ENCODE data around the gene CCNL2. TPM values are rescaled to one million over a fixed set of nuclear protein-coding genes. Genes with fewer than 3 reads are reported as not detected.
A peak's percentile ranks its signal among the peaks of the same experiment; 100 is the strongest.

CCNL2 gene
- total RNA-seq, 1 donor from 2014 or later = 319 TPM

DNA sequence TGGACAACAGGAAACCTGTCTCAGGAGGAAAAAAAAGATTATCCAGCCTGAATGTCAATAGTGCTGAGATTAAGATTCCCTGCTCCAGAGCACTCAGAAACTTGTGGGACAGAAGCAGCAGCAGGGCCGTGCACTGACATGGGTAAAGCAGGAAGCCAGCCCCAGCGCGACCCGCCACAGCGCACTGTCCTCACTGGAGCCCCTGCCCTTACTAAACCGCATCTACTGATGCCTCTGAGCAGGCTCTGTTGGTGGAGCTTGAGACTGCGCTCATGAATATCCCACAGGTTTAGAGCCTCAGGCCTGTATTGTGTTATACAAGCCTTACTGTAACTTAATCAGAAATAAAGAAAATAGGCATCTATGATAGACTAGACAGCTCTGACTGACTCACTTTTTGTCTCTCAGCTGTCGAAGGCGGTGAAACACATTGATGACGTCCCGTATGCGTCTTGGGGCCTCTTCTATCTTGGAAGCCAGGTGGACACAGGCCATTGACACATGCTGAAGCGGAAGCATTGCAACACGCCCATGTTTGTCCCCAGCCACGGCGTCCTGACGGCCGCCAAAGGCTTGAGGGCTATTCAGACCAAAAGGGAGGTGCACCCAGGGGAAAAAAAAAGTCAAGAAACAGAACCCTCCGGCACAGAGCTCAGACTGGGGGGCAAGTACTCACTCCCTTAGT is 1.2 kb downstream of the CCNL2 start:
- intact Hi-C loops (cut with DNase I) = loop anchor here (2.0 kb wide), 1 partner anchor 23 kb away; the partner anchor contains the start of gene AURKAIP1
- TF ChIP-seq POLR2AphosphoS5 (IDR thresholded peaks at IDR 0.05; ENCODE audit: insufficient read depth in 1 of 2, low read depth in 1 of 2) = no peak
- TF ChIP-seq, protein P1, sequence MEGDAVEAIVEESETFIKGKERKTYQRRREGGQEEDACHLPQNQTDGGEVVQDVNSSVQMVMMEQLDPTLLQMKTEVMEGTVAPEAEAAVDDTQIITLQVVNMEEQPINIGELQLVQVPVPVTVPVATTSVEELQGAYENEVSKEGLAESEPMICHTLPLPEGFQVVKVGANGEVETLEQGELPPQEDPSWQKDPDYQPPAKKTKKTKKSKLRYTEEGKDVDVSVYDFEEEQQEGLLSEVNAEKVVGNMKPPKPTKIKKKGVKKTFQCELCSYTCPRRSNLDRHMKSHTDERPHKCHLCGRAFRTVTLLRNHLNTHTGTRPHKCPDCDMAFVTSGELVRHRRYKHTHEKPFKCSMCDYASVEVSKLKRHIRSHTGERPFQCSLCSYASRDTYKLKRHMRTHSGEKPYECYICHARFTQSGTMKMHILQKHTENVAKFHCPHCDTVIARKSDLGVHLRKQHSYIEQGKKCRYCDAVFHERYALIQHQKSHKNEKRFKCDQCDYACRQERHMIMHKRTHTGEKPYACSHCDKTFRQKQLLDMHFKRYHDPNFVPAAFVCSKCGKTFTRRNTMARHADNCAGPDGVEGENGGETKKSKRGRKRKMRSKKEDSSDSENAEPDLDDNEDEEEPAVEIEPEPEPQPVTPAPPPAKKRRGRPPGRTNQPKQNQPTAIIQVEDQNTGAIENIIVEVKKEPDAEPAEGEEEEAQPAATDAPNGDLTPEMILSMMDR (IDR thresholded peaks at IDR 0.05) = no peak
- TF ChIP-seq POLR2A (IDR thresholded peaks at IDR 0.05) = no peak
- H3K4me3 ChIP-seq = peak overlapping the region; percentile 73 to 77
- peaks cover 0 to 64% of the 10 kb centered on the region in 2 donors for H3K36me3 ChIP-seq
- peak overlapping the region; percentile 66 for H3K27ac ChIP-seq
- DNase-seq (ENCODE audit: extremely low spot score in 2 of 2) = no peak
- no peaks in the 10 kb centered on the region for H3K27me3 ChIP-seq
- H3K4me1 ChIP-seq = peaks cover 38% of the 10 kb centered on the region
- no peaks in the 10 kb centered on the region for H3K9me3 ChIP-seq

DNA sequence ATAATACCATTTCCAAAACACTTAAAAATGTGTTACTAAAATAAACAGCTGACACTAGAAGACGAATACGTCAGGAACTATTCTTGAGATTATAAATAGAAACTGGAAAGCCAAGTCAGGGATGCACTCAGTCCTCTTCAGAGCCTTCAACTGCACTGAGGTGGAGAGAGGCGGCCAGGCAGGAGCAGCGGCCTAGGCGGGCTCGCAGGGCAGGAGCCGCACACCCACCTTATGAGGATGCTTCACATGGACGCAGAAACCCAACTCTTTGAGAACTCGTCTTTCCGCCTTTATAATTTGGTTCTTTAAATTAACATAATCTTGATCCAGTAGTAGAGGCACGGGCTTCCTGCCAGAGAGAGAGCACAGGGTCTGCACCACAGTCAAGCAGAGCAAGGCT is 4.0 kb downstream of the CCNL2 start:
- Histone ChIP-seq H3K27ac (no peak overlapping the region), H3K4me3 (no peak overlapping the region), H3K36me3 (peaks cover 4 to 73% of the 10 kb centered on the region in 2 donors), H3K9me3 (no peaks in the 10 kb centered on the region), H3K27me3 (no peaks in the 10 kb centered on the region), H3K4me1 (peaks cover 25% of the 10 kb centered on the region)
- intact Hi-C loops (cut with DNase I) = no loop called here
- TF ChIP-seq POLR2A (IDR thresholded peaks at IDR 0.05) (no peak), POLR2AphosphoS5 (IDR thresholded peaks at IDR 0.05; ENCODE audit: insufficient read depth in 1 of 2, low read depth in 1 of 2) (no peak)
- TF ChIP-seq, protein P1 (IDR thresholded peaks at IDR 0.05) = no peak
- DNase-seq (ENCODE audit: extremely low spot score in 2 of 2) = no peak

DNA sequence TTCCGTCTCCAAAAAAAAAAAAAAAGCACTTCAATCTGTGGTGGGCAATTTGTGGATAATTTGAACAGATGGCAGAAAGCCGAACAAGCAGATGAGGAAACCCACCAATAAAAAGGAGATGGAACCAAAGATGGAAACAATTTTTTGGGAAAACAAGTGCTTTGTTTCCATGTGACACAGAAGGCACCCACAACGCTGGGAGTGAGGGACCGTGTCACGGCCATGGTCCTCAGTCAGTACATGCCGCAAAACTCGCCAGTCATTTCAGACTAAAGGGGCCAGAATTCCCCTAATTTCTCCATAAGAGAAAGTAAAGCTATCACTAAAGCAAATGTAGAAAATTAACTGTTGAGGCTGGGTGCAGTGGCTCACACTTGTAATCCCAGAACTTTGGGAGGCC is 5.0 kb downstream of the CCNL2 start:
- peaks cover 19% of the 10 kb centered on the region for H3K4me1 ChIP-seq
- H3K36me3 ChIP-seq = peaks cover 4 to 83% of the 10 kb centered on the region in 2 donors

DNA sequence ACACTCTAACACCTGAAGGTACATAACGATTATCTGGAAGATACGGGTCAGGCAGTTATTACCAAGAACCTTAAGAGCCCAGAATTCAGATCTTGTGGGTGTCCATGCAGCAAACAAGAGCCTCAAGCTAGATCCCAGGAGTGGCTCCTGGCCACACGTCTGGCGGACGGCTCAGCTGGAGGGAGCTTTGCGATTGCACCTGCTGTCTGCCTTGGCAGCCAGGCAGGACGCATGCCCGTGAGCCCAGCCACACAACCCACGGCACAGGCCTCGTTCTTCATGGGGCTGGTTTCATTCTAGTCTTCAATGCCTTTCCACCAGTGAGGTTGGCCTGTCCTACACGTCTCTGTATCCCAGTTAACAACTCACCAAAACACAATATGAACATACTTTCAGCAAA is 5.7 kb downstream of the CCNL2 start:
- Histone ChIP-seq H3K27me3 (no peaks in the 10 kb centered on the region), H3K4me1 (peaks cover 17% of the 10 kb centered on the region), H3K9me3 (no peaks in the 10 kb centered on the region), H3K4me3 (no peak overlapping the region), H3K36me3 (peaks cover 4 to 90% of the 10 kb centered on the region in 2 donors), H3K27ac (no peak overlapping the region)
- no peak for DNase-seq (ENCODE audit: extremely low spot score in 2 of 2)
- no peak for TF ChIP-seq POLR2A (IDR thresholded peaks at IDR 0.05)
- TF ChIP-seq, protein P1 (IDR thresholded peaks at IDR 0.05) = no peak
- TF ChIP-seq POLR2AphosphoS5 (IDR thresholded peaks at IDR 0.05; ENCODE audit: insufficient read depth in 1 of 2, low read depth in 1 of 2) = no peak
- intact Hi-C loops (cut with DNase I) = no loop called here

More for the DNA sequence above, 5.0 kb downstream of the CCNL2 start:
- DNase-seq (ENCODE audit: extremely low spot score in 2 of 2) = no peak
- H3K4me3 ChIP-seq = no peak overlapping the region
- no peaks in the 10 kb centered on the region for H3K27me3 ChIP-seq
- TF ChIP-seq POLR2AphosphoS5 (IDR thresholded peaks at IDR 0.05; ENCODE audit: insufficient read depth in 1 of 2, low read depth in 1 of 2) = no peak
- TF ChIP-seq, protein P1 (IDR thresholded peaks at IDR 0.05) = no peak
- TF ChIP-seq POLR2A (IDR thresholded peaks at IDR 0.05) = no peak
- intact Hi-C loops (cut with DNase I) = no loop called here
- H3K27ac ChIP-seq = no peak overlapping the region
- no peaks in the 10 kb centered on the region for H3K9me3 ChIP-seq

DNA sequence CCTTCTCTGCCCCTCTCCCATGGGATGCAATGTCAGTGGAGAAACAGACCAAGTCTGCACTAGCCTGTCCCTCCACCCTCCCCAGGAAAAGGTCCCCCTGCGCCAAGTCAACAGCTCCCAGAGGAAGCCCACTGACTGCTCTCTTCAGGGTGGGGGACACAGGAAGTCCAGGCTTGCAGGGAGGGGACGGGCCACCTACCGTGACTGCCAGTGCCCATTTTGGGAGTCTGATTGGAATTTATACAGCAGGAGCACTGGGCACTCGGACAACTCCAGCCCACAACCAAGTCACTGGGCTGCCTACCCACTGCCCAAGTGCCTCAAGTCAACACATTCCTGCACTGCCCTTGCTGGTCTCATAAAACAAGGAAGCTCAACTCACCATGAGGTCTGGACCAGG is 6.1 kb downstream of the CCNL2 start:
- peaks cover 4 to 94% of the 10 kb centered on the region in 2 donors for H3K36me3 ChIP-seq

More for the DNA sequence above, 6.1 kb downstream of the CCNL2 start:
- no peak overlapping the region for H3K27ac ChIP-seq
- no peaks in the 10 kb centered on the region for H3K27me3 ChIP-seq
- intact Hi-C loops (cut with DNase I) = no loop called here
- no peak for DNase-seq (ENCODE audit: extremely low spot score in 2 of 2)
- H3K9me3 ChIP-seq = no peaks in the 10 kb centered on the region
- TF ChIP-seq POLR2A (IDR thresholded peaks at IDR 0.05) (no peak), POLR2AphosphoS5 (IDR thresholded peaks at IDR 0.05; ENCODE audit: insufficient read depth in 1 of 2, low read depth in 1 of 2) (no peak)
- TF ChIP-seq, protein P1 (IDR thresholded peaks at IDR 0.05) = no peak
- peaks cover 13% of the 10 kb centered on the region for H3K4me1 ChIP-seq
- no peak overlapping the region for H3K4me3 ChIP-seq

Measured in vagina (tissue), 2 donors.